HG03520 (cell line): ENCODE results near the gene SETD1A.

Experiments used
- ATAC-seq: cut with Tn5 transposase; IDR thresholded peaks from one replicate; pipeline ENCODE4 v1.9.1; 2021; ENCODE audit warnings: mild to moderate bottlenecking, moderate library complexity; ENCODE audit not compliant: unreplicated experiment

SETD1A gene

GRCh38 chr16:30980434-30980833 is 22.9 kb downstream of the SETD1A start:
- ATAC-seq: no peak

GRCh38 chr16:30980959-30981358 is 23.4 kb downstream of the SETD1A start:
- no peak for ATAC-seq

GRCh38 chr16:30982548-30983288 is 25.2 kb downstream of the SETD1A start:
- no peak for ATAC-seq

GRCh38 chr16:30983289-30983889 is 25.8 kb downstream of the SETD1A start:
- no peak for ATAC-seq

- no peak for ATAC-seq
Observed at GRCh38 chr16:30983898-30984610, 26.5 kb downstream of the SETD1A start.

- ATAC-seq: peak; percentile 61
Observed at GRCh38 chr16:30984669-30985400, 27.3 kb downstream of the SETD1A start, which contains the start of gene HSD3B7. Gene HSD3B7, plus strand, starts transcription at chr16:30985207. Its CDS starts 452 bp downstream, at chr16:30985659.

- ATAC-seq: no peak
Observed at GRCh38 chr16:30985401-30986128, 28.0 kb downstream of the SETD1A start.

- no peak for ATAC-seq
Observed at GRCh38 chr16:30986129-30986991, 28.8 kb downstream of the SETD1A start.

GRCh38 chr16:30987581-30988190 is 30.1 kb downstream of the SETD1A start:
- no peak for ATAC-seq

- no peak for ATAC-seq
Observed at GRCh38 chr16:30989469-30990047, 32.0 kb downstream of the SETD1A start.

- no peak for ATAC-seq
Observed at GRCh38 chr16:30990105-30990504, 32.6 kb downstream of the SETD1A start.

- ATAC-seq: no peak
Observed at GRCh38 chr16:30991052-30991451, 33.5 kb downstream of the SETD1A start.

GRCh38 chr16:30992276-30992780 is 34.8 kb downstream of the SETD1A start:
- ATAC-seq: no peak

GRCh38 chr16:30992931-30993816 is 35.6 kb downstream of the SETD1A start:
- no peak for ATAC-seq

- ATAC-seq: no peak
Observed at GRCh38 chr16:30995927-30996323, 38.4 kb downstream of the SETD1A start.

GRCh38 chr16:30996324-30996984 is 38.9 kb downstream of the SETD1A start:
- ATAC-seq: no peak
